ENCODE measurements around the gene SCYGR5.

GRCh38 chr2:227710986-227711385 is 44.4 kb downstream of the SCYGR5 start:
- TF ChIP-seq POLR2A (IDR thresholded peaks at IDR 0.05) (no peak), CTCF (IDR thresholded peaks at IDR 0.05) (no peak)

Data from lower leg skin (tissue), 3 donors.